GM12892 (cell line): Measurements from ENCODE around the gene QRFP.

Source experiments
- POLR2A ChIP-seq: IDR thresholded peaks from 2 replicates; pipeline ENCODE4 v1.6.1; 2011; ENCODE audit warnings: low read depth, low read length, control low read depth
- POLR2AphosphoS5 ChIP-seq: IDR thresholded peaks from 2 replicates; pipeline ENCODE4 v1.6.1; 2011; ENCODE audit warnings: low read depth, low read length, control low read depth
- TAF1 ChIP-seq: IDR thresholded peaks from 2 replicates; pipeline ENCODE4 v1.6.1; 2011; ENCODE audit warnings: low read depth, mild to moderate bottlenecking, control low read depth, low read length, borderline replicate concordance

GRCh38 chr9:130898552-130898852 lies 1.9 kb upstream of the QRFP start:
- TF ChIP-seq POLR2AphosphoS5, result no peak
- TF ChIP-seq POLR2A, result no peak
- no peak for TF ChIP-seq TAF1
